GM23338 (cell line): ENCODE data around the gene GAPVD1. TPM values are rescaled to one million over a fixed set of nuclear protein-coding genes. Genes with fewer than 3 reads are reported as not detected.

Experiments
- ATAC-seq: fragments of 200-7000 bp; cut with Tn5 transposase; 3 replicates; pipeline ENCODE4 v1.9.1; 2020
- DNase-seq: peaks from one replicate; pipeline ENCODE4 v3.0.0-alpha.2; 2015; ENCODE audit warnings: low spot score
- H2AFZ ChIP-seq: fragments of 200-600 bp; sonication (generic); 2 replicates; pipeline ENCODE4 v1.8.0; 2016; ENCODE audit warnings: antibody characterized with exemption, mild to moderate bottlenecking, moderate library complexity
- H3F3A ChIP-seq: fragments of 200-600 bp; sonication (generic); replicated peaks from 2 replicates; pipeline ENCODE4 v1.8.0; 2017; ENCODE audit warnings: antibody characterized with exemption, mixed run types, low read depth
- H3K27ac ChIP-seq: fragments of 200-600 bp; sonication (generic); 2 replicates; pipeline ENCODE4 v1.6.1; 2016; ENCODE audit warnings: low read depth
- H3K27me3 ChIP-seq: fragments of 200-600 bp; sonication (generic); 2 replicates; pipeline ENCODE4 v1.8.0; 2016; ENCODE audit warnings: mild to moderate bottlenecking, mixed run types, moderate library complexity; ENCODE audit not compliant: insufficient read depth
- H3K36me3 ChIP-seq: fragments of 200-600 bp; sonication (generic); 2 replicates; pipeline ENCODE4 v1.8.0; 2016; ENCODE audit warnings: mild to moderate bottlenecking; ENCODE audit not compliant: insufficient read depth
- H3K4me1 ChIP-seq: fragments of 200-600 bp; sonication (generic); 2 replicates; pipeline ENCODE4 v1.8.0; 2016; ENCODE audit warnings: mild to moderate bottlenecking, moderate library complexity; ENCODE audit not compliant: insufficient read depth
- H3K4me2 ChIP-seq: fragments of 200-600 bp; sonication (generic); 2 replicates; pipeline ENCODE4 v1.7.1; 2017; ENCODE audit warnings: mixed run types
- H3K4me3 ChIP-seq: fragments of 200-600 bp; sonication (generic); 2 replicates; pipeline ENCODE4 v1.6.1; 2016; ENCODE audit warnings: mixed run types
- H3K79me2 ChIP-seq: fragments of 200-600 bp; sonication (generic); replicated peaks from 2 replicates; pipeline ENCODE4 v1.8.0; 2017; ENCODE audit warnings: mild to moderate bottlenecking; ENCODE audit not compliant: insufficient read depth
- H3K9me2 ChIP-seq: fragments of 200-600 bp; sonication (generic); 2 replicates; pipeline ENCODE4 v1.8.0; 2017; ENCODE audit not compliant: insufficient read depth
- H4K20me1 ChIP-seq: fragments of 200-600 bp; sonication (generic); replicated peaks from 2 replicates; pipeline ENCODE4 v1.8.0; 2017; ENCODE audit warnings: mild to moderate bottlenecking; ENCODE audit not compliant: insufficient read depth
- H3K27ac Mint-ChIP-seq: 2 replicates; pipeline ENCODE4 v1.8.0; 2020; ENCODE audit warnings: inconsistent platforms, mild to moderate bottlenecking, moderate library complexity, mixed read lengths
- H3K27me3 Mint-ChIP-seq: 3 replicates; pipeline ENCODE4 v1.8.0; 2022; ENCODE audit warnings: low read depth, mild to moderate bottlenecking, moderate library complexity, mixed read lengths, inconsistent platforms; ENCODE audit not compliant: insufficient read depth, poor library complexity
- H3K36me3 Mint-ChIP-seq: 3 replicates; pipeline ENCODE4 v1.8.0; 2021; ENCODE audit warnings: low read depth, mild to moderate bottlenecking, inconsistent platforms, moderate library complexity, mixed read lengths
- H3K4me1 Mint-ChIP-seq: 3 replicates; pipeline ENCODE4 v1.8.0; 2020; ENCODE audit warnings: mild to moderate bottlenecking, inconsistent platforms, mixed read lengths
- H3K4me3 Mint-ChIP-seq: 3 replicates; pipeline ENCODE4 v1.8.0; 2021; ENCODE audit warnings: moderate library complexity, mild to moderate bottlenecking, inconsistent platforms, mixed read lengths
- H3K9me3 Mint-ChIP-seq: 3 replicates; pipeline ENCODE4 v1.8.0; 2020; ENCODE audit warnings: moderate library complexity, mild to moderate bottlenecking, inconsistent platforms, mixed read lengths
- CREB1 ChIP-seq: fragments of 250-450 bp; sonication (Bioruptor Pico); IDR thresholded peaks from 2 replicates; pipeline ENCODE4 v1.5.0; 2020; ENCODE audit warnings: low read depth, mild to moderate bottlenecking, moderate library complexity
- CTCF ChIP-seq, 2 experiments: fragments of 200-600 bp in 1 of 2; sonication (generic) in 1 of 2; conservative IDR thresholded peaks; 2 replicates each; pipeline versions ENCODE4 v1.5.1 to v1.6.1; 2016 to 2017; ENCODE audit warnings: antibody characterized with exemption in 2 of 2, low read depth in 2 of 2, mild to moderate bottlenecking in 2 of 2, moderate library complexity in 1 of 2
- ETS1 ChIP-seq: IDR thresholded peaks from 2 replicates; pipeline ENCODE4 v1.6.1; 2016; ENCODE audit warnings: antibody characterized with exemption
- EZH2 ChIP-seq: fragments of 200-600 bp; sonication (generic); IDR thresholded peaks from one replicate; pipeline ENCODE4 v1.8.0; 2017; ENCODE audit warnings: antibody characterized with exemption, mild to moderate bottlenecking, low read depth; ENCODE audit not compliant: unreplicated experiment
- EZH2phosphoT487 ChIP-seq: fragments of 200-600 bp; sonication (generic); IDR thresholded peaks from one replicate; pipeline ENCODE4 v1.8.1; 2018; ENCODE audit warnings: antibody characterized with exemption; ENCODE audit not compliant: unreplicated experiment
- JUNB ChIP-seq: IDR thresholded peaks from one replicate; pipeline ENCODE4 v1.6.1; 2016; ENCODE audit warnings: antibody characterized with exemption; ENCODE audit not compliant: unreplicated experiment
- NANOG ChIP-seq: IDR thresholded peaks from 2 replicates; pipeline ENCODE4 v1.6.1; 2016; ENCODE audit warnings: antibody characterized with exemption, borderline replicate concordance
- POLR2AphosphoS5 ChIP-seq: IDR thresholded peaks from 2 replicates; pipeline ENCODE4 v1.6.1; 2016; ENCODE audit warnings: antibody characterized with exemption, low read depth
- REST ChIP-seq: IDR thresholded peaks from one replicate; pipeline ENCODE4 v1.6.1; 2018; ENCODE audit warnings: antibody characterized with exemption; ENCODE audit not compliant: unreplicated experiment
- STAT1 ChIP-seq: IDR thresholded peaks from one replicate; pipeline ENCODE4 v1.6.1; 2016; ENCODE audit warnings: antibody characterized with exemption; ENCODE audit not compliant: unreplicated experiment
- ZNF114 ChIP-seq: fragments of 250-450 bp; sonication (Bioruptor Pico); IDR thresholded peaks from 2 replicates; pipeline ENCODE4 v1.5.0; 2020; ENCODE audit warnings: mild to moderate bottlenecking, moderate library complexity
- ZNF331 ChIP-seq: fragments of 250-450 bp; sonication (Bioruptor Pico); IDR thresholded peaks from 2 replicates; pipeline ENCODE4 v1.5.0; 2020; ENCODE audit warnings: low read depth, mild to moderate bottlenecking, moderate library complexity
- ZNF462 ChIP-seq: fragments of 250-450 bp; sonication (Bioruptor Pico); IDR thresholded peaks from 2 replicates; pipeline ENCODE4 v1.5.0; 2020; ENCODE audit warnings: mild to moderate bottlenecking, moderate library complexity
- polyA plus RNA-seq: library from polyadenylated mRNA; unstranded; fragments of >200 nt; fragmentation: Nextera tagmentation; extraction: Ambion mirVana; gene quantifications from 2 replicates; pipeline ENCODE4 v1.2.1, GENCODE V29; 2016
- total RNA-seq: library from RNA; depleted of rRNA; stranded (reverse); fragments of >200 nt; shearing (Covaris generic); gene quantifications from 2 replicates; pipeline ENCODE4 v1.2.3, GENCODE V29; 2014

Gene GAPVD1
- total and polyA plus RNA-seq, 2 experiments from 2014 or later: 19.2 to 34.6 TPM

- 0 out of 2 replicates have a peak, but pooled peaks cover 4% of the 10 kb centered on the region for H3F3A ChIP-seq
- no peaks in the 10 kb centered on the region for H3K27me3 ChIP-seq
- Mint-ChIP-seq H3K4me3 (no peak overlapping the region), H3K9me3 (no peaks in the 10 kb centered on the region), H3K27ac (no peak overlapping the region), H3K27me3 (no peaks in the 10 kb centered on the region), H3K36me3 (peaks cover 14% of the 10 kb centered on the region), H3K4me1 (no peaks in the 10 kb centered on the region)
- TF ChIP-seq CTCF (conservative IDR thresholded peaks at IDR 0.05; ENCODE audit: low read depth in 2 of 2): no peak
- no peak for TF ChIP-seq NANOG
- no peak for TF ChIP-seq ZNF331 (CRISPR knock-in tag)
- no peak for TF ChIP-seq STAT1
- TF ChIP-seq CREB1 (CRISPR knock-in tag): no peak
- no peak for TF ChIP-seq POLR2AphosphoS5
- no peak for TF ChIP-seq ZNF462 (CRISPR knock-in tag)
- TF ChIP-seq REST: no peak
- TF ChIP-seq ETS1: no peak
- TF ChIP-seq EZH2phosphoT487: no peak
- TF ChIP-seq JUNB: no peak
- no peak for TF ChIP-seq EZH2
- TF ChIP-seq ZNF114 (CRISPR knock-in tag): no peak
- no peak overlapping the region for H2AFZ ChIP-seq
- H3K79me2 ChIP-seq: no peaks in the 10 kb centered on the region
- no peak overlapping the region for H3K27ac ChIP-seq
- no peak overlapping the region for H3K4me3 ChIP-seq
- ATAC-seq (no peak), DNase-seq (no peak)
- no peaks in the 10 kb centered on the region for H3K4me1 ChIP-seq
- 0 out of 2 replicates have a peak, but pooled peaks cover 2% of the 10 kb centered on the region for H3K36me3 ChIP-seq
- H3K9me2 ChIP-seq: no peaks in the 10 kb centered on the region
- no peaks in the 10 kb centered on the region; the same call in 1 of the 2 replicates for H4K20me1 ChIP-seq
- no peak overlapping the region for H3K4me2 ChIP-seq
Measured at GRCh38 chr9:125227761-125228160, 33.9 kb upstream of the GAPVD1 start.
